Prostate gland (tissue), 2 donors: ENCODE results near the gene GTF2IRD1. TPM values are rescaled to one million over a fixed set of nuclear protein-coding genes. Genes with fewer than 3 reads are reported as not detected.
A peak's percentile ranks its signal among the peaks of the same experiment; 100 is the strongest.

Experiments
- DNase-seq: peaks from one replicate; pipeline ENCODE4 v3.0.0-alpha.2; 2019; ENCODE audit warnings: low spot score
- H3K27ac ChIP-seq, 2 donors: fragments of 200-600 bp; sonication (generic); 2 replicates each; pipeline ENCODE4 v1.5.1; 2017 to 2019
- H3K27me3 ChIP-seq: fragments of 200-600 bp; sonication (generic); replicated peaks from 2 replicates; pipeline ENCODE4 v1.5.1; 2019; ENCODE audit not compliant: insufficient read depth
- H3K36me3 ChIP-seq, 2 donors: fragments of 200-600 bp; sonication (generic); 1 replicate in 1 of 2; 2 replicates in 1 of 2; pipeline versions ENCODE4 v1.5.1 to v1.8.1; 2017 to 2019
- H3K4me1 ChIP-seq: fragments of 200-600 bp; sonication (generic); replicated peaks from 2 replicates; pipeline ENCODE4 v1.5.1; 2019
- H3K4me3 ChIP-seq, 2 donors: fragments of 200-600 bp; sonication (generic); 2 replicates each; pipeline ENCODE4 v1.5.1; 2017 to 2019
- H3K9me3 ChIP-seq: fragments of 200-600 bp; sonication (generic); 2 replicates; pipeline ENCODE4 v1.5.1; 2017
- POLR2A ChIP-seq: fragments of 450-650 bp; IDR thresholded peaks from one replicate; pipeline ENCODE4 v1.6.1; 2016; ENCODE audit warnings: antibody characterized with exemption, mild to moderate bottlenecking
- POLR2AphosphoS5 ChIP-seq: sonication (generic); formaldehyde crosslinking; IDR thresholded peaks from one replicate; pipeline ENCODE4 v1.6.1; 2017; ENCODE audit warnings: antibody characterized with exemption
- WGBS: methylation state at CpG from one replicate; pipeline ENCODE4 v1.1.5; 2018; 5-methylcytosine and 5-hydroxymethylcytosine counted together
- intact Hi-C: fragments of 100-400 bp; cut with DNase I; formaldehyde crosslinking; loops from one replicate; pipeline ENCODE4 v1.14.2; 2022
- total RNA-seq, 2 donors: library from RNA; depleted of rRNA; stranded (reverse); fragments of >200 nt; gene quantifications; one replicate each; pipeline ENCODE4 v1.1.0, GENCODE V29; 2016
- TF ChIP-seq, protein P1 (sequence below), 4 experiments: fragments of 200-600 bp in 2 of 4; fragments of 450-650 bp in 2 of 4; sonication (generic) in 2 of 4; IDR thresholded peaks; 1 replicate in 3 of 4; 2 replicates in 1 of 4; pipeline ENCODE4 v1.5.1; 2016 to 2019; ENCODE audit warnings: antibody characterized with exemption in 4 of 4, mild to moderate bottlenecking in 2 of 4, moderate library complexity in 2 of 4

The GTF2IRD1 gene
- total RNA-seq, 2 donors from 2014 or later: 24.0 to 36.6 TPM

DNA sequence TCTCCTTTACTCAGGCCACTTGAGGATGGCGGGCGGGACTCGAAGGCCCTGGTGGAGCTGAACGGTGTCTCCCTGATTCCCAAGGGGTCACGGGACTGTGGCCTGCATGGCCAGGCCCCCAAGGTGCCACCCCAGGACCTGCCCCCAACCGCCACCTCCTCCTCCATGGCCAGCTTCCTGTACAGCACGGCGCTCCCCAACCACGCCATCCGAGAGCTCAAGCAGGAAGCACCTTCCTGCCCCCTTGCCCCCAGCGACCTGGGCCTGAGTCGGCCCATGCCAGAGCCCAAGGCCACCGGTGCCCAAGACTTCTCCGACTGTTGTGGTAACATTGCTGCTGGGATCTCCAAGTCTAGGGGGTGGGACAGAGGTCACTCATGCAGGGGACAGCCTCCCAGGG is 65.7 kb downstream of the GTF2IRD1 start:
- no peaks in the 10 kb centered on the region for H3K27me3 ChIP-seq
- TF ChIP-seq POLR2AphosphoS5 (no peak), POLR2A (no peak)
- TF ChIP-seq, protein P1, sequence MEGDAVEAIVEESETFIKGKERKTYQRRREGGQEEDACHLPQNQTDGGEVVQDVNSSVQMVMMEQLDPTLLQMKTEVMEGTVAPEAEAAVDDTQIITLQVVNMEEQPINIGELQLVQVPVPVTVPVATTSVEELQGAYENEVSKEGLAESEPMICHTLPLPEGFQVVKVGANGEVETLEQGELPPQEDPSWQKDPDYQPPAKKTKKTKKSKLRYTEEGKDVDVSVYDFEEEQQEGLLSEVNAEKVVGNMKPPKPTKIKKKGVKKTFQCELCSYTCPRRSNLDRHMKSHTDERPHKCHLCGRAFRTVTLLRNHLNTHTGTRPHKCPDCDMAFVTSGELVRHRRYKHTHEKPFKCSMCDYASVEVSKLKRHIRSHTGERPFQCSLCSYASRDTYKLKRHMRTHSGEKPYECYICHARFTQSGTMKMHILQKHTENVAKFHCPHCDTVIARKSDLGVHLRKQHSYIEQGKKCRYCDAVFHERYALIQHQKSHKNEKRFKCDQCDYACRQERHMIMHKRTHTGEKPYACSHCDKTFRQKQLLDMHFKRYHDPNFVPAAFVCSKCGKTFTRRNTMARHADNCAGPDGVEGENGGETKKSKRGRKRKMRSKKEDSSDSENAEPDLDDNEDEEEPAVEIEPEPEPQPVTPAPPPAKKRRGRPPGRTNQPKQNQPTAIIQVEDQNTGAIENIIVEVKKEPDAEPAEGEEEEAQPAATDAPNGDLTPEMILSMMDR (IDR thresholded peaks at IDR 0.05): no peak
- no peaks in the 10 kb centered on the region for H3K9me3 ChIP-seq
- H3K4me3 ChIP-seq: no peak overlapping the region
- peaks cover 0 to 5% of the 10 kb centered on the region in 2 donors for H3K36me3 ChIP-seq
- intact Hi-C loops: no loop called here
- no peaks in the 10 kb centered on the region for H3K4me1 ChIP-seq
- 97% methylated on average over 10 of the region's 14 CpGs for WGBS
- H3K27ac ChIP-seq: no peak overlapping the region
- DNase-seq: no peak

DNA sequence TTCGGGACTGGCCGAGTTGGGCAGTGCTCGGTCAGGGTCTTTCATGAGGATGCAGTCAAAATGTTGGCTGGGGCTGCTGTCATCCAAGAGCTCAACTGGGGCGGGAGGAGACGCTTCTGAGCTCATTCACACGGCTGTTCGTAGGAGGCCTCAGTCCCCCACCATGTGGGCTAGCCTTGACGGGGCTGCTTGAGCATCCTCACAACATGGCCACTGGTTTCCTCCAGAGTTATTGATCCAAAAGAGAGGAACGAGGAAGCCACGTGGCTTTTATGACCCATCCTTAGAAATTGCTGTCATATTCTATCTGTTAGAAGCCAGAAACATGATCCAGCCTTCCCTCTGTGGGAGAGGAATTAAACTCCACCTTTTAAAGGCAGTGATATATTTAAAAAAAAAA is 68.1 kb downstream of the GTF2IRD1 start:
- Histone ChIP-seq H3K36me3 (no peaks in the 10 kb centered on the region), H3K4me1 (no peaks in the 10 kb centered on the region), H3K9me3 (no peaks in the 10 kb centered on the region), H3K27me3 (no peaks in the 10 kb centered on the region), H3K4me3 (no peak overlapping the region), H3K27ac (no peak overlapping the region)
- intact Hi-C loops: no loop called here
- no peak for DNase-seq
- no peak for TF ChIP-seq POLR2AphosphoS5
- TF ChIP-seq, protein P1 (IDR thresholded peaks at IDR 0.05): no peak
- no peak for TF ChIP-seq POLR2A
- WGBS: 99% methylated on average over 10 of the region's 10 CpGs

DNA sequence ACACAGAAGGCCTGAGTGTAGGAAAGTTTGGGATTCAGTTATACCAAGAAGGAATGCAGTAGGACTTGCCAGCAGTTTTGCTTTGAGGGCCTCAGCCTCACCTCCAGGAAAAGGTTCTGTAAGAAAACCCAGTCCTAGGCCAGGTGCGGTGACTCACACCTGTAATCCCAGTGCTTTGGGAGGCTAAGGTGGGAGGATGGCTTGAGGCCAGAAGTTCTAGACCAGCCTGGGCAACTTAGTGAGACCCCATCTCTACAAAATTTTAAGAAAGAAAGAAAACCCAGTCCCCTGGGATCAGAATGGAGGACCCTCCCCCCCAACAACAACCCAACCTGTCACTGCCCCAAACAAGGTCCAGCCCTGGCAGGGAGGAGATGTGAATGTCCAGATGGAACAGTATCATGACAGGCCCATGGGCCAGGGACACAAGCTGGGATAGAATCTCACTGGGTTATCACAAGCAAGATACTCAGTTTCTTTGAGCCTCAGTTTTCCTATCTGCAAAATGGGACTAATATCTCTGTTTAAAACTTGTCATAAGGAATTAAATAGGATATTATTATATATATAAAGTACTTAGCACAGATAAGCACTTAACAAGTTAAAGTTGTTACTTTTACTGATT is 68.7 kb downstream of the GTF2IRD1 start:
- Histone ChIP-seq H3K9me3 (no peaks in the 10 kb centered on the region), H3K27ac (no peak overlapping the region), H3K27me3 (no peaks in the 10 kb centered on the region), H3K4me1 (no peaks in the 10 kb centered on the region), H3K36me3 (no peaks in the 10 kb centered on the region), H3K4me3 (no peak overlapping the region)
- TF ChIP-seq, protein P1 (IDR thresholded peaks at IDR 0.05): no peak
- TF ChIP-seq POLR2AphosphoS5 (no peak), POLR2A (no peak)
- no peak for DNase-seq
- intact Hi-C loops: no loop called here
- WGBS: 100% methylated on average over 1 of the region's 1 CpG

DNA sequence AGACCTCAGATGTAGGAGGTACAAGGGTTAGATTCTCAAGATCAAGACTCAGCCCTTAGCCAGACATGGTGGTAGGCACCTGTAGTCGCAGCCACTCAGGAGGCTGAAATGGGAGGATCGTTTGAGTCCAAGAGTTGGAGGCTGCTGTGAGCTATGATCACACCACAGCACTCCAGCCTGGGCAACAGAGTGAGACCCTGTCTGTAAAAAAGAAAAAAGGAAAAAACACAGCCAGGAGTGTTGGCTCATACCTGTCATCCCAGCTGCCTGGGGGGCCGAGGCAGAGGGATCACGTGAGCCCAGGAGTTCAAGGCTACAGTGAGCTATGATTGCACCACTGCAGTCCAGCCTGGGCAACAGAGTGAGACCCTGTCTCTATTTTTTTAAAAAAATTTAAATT is 69.3 kb downstream of the GTF2IRD1 start:
- DNase-seq: no peak
- H3K27ac ChIP-seq: no peak overlapping the region
- TF ChIP-seq, protein P1 (IDR thresholded peaks at IDR 0.05): no peak
- TF ChIP-seq POLR2A (no peak), POLR2AphosphoS5 (no peak)
- 91% methylated on average over 4 of the region's 4 CpGs for WGBS
- no peaks in the 10 kb centered on the region for H3K36me3 ChIP-seq
- peaks cover 2% of the 10 kb centered on the region for H3K4me1 ChIP-seq
- no peak overlapping the region for H3K4me3 ChIP-seq
- intact Hi-C loops: no loop called here
- no peaks in the 10 kb centered on the region for H3K27me3 ChIP-seq
- no peaks in the 10 kb centered on the region for H3K9me3 ChIP-seq

DNA sequence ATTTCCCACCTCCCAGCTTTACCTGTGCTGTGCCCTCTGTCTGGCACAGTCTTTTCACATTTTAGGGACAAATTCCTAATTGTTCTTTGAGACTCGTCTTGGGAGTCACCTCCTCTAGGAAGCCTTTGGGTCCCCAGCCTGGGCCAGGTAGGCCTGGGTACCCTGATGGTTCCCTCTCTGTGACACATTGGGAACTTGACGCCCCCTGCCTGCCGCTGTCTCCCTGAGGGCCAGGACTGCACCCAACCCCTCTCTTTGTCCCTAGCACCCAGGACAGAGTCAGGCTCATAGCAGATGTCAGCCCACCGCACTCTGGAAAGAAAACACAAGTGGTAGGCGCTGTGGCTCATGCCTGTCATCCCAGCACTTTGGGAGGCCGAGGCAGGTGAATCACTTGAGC is 71.4 kb downstream of the GTF2IRD1 start:
- H3K36me3 ChIP-seq: no peaks in the 10 kb centered on the region
- no peaks in the 10 kb centered on the region for H3K9me3 ChIP-seq
- no peaks in the 10 kb centered on the region for H3K27me3 ChIP-seq
- no peak overlapping the region for H3K4me3 ChIP-seq
- peak overlapping the region in 1 of 2 donors; percentile 28 for H3K27ac ChIP-seq
- H3K4me1 ChIP-seq: peaks cover 2% of the 10 kb centered on the region
- TF ChIP-seq, protein P1 (IDR thresholded peaks at IDR 0.05): no peak
- DNase-seq: no peak
- WGBS: 95% methylated on average over 6 of the region's 6 CpGs
- intact Hi-C loops: no loop called here
